Measurements from ENCODE around the gene TLN1. TPM values are rescaled to one million over a fixed set of nuclear protein-coding genes. Genes with fewer than 3 reads are reported as not detected.

The TLN1 gene
- total RNA-seq, 3 donors from 2014 or later = 163 to 497 (median 215) TPM

GRCh38 chr9:35759795-35760194, 27.8 kb upstream of the TLN1 start:
- Histone ChIP-seq H3K27ac (peak overlapping the region in 1 of 2 donors; percentile 22), H3K9me3 (no peaks in the 10 kb centered on the region), H3K4me3 (no peak overlapping the region), H3K36me3 (no peaks in the 10 kb centered on the region), H3K4me1 (peaks cover 3 to 11% of the 10 kb centered on the region in 2 donors), H3K27me3 (no peaks in the 10 kb centered on the region)
- intact Hi-C loops (cut with DNase I; ENCODE audit: low total_unique reads) = no loop called here
- no peak for DNase-seq (ENCODE audit: low spot score in 2 of 2)
- TF ChIP-seq CTCF (IDR thresholded peaks at IDR 0.05) = no peak
- TF ChIP-seq POLR2A (IDR thresholded peaks at IDR 0.05) = no peak
- TF ChIP-seq POLR2AphosphoS5 (IDR thresholded peaks at IDR 0.05) = no peak

GRCh38 chr9:35758475-35759050, 26.6 kb upstream of the TLN1 start:
- intact Hi-C loops (cut with DNase I; ENCODE audit: low total_unique reads) = no loop called here

GRCh38 chr9:35757892-35758275, 25.9 kb upstream of the TLN1 start:
- no peak for DNase-seq (ENCODE audit: low spot score in 2 of 2)
- Histone ChIP-seq H3K4me3 (peak overlapping the region in 1 of 3 donors; percentile 78), H3K4me1 (peaks cover 3 to 11% of the 10 kb centered on the region in 2 donors), H3K36me3 (no peaks in the 10 kb centered on the region), H3K27ac (peak overlapping the region; percentile 94 to 95), H3K9me3 (no peaks in the 10 kb centered on the region), H3K27me3 (no peaks in the 10 kb centered on the region)
- intact Hi-C loops (cut with DNase I; ENCODE audit: low total_unique reads) = no loop called here
- TF ChIP-seq POLR2A (IDR thresholded peaks at IDR 0.05) (no peak), POLR2AphosphoS5 (IDR thresholded peaks at IDR 0.05) (no peak), CTCF (IDR thresholded peaks at IDR 0.05) (no peak)

More at GRCh38 chr9:35758475-35759050, 26.6 kb upstream of the TLN1 start:
- TF ChIP-seq POLR2A (IDR thresholded peaks at IDR 0.05) (no peak), POLR2AphosphoS5 (IDR thresholded peaks at IDR 0.05) (no peak), CTCF (IDR thresholded peaks at IDR 0.05) (no peak)
- Histone ChIP-seq H3K27ac (peak overlapping the region; percentile 94 to 95), H3K4me3 (no peak overlapping the region), H3K36me3 (no peaks in the 10 kb centered on the region), H3K4me1 (peaks cover 3 to 11% of the 10 kb centered on the region in 2 donors), H3K27me3 (no peaks in the 10 kb centered on the region), H3K9me3 (no peaks in the 10 kb centered on the region)
- no peak for DNase-seq (ENCODE audit: low spot score in 2 of 2)

GRCh38 chr9:35757226-35757891, 25.4 kb upstream of the TLN1 start:
- Histone ChIP-seq H3K27me3 (no peaks in the 10 kb centered on the region), H3K27ac (peak overlapping the region; percentile 94 to 95), H3K4me1 (peaks cover 3 to 11% of the 10 kb centered on the region in 2 donors), H3K36me3 (no peaks in the 10 kb centered on the region), H3K9me3 (no peaks in the 10 kb centered on the region), H3K4me3 (peak overlapping the region; percentile 40 to 78 (median 72))
- intact Hi-C loops (cut with DNase I; ENCODE audit: low total_unique reads) = no loop called here
- peak; percentile 42 to 57 for DNase-seq (ENCODE audit: low spot score in 2 of 2)
- no peak for TF ChIP-seq POLR2A (IDR thresholded peaks at IDR 0.05)
- TF ChIP-seq POLR2AphosphoS5 (IDR thresholded peaks at IDR 0.05) = peak in 1 of 3 donors; percentile 23
- no peak for TF ChIP-seq CTCF (IDR thresholded peaks at IDR 0.05)

All from breast epithelium (tissue), 4 donors.